ENCODE measurements around the gene GLP2R. TPM values are rescaled to one million over a fixed set of nuclear protein-coding genes. Genes with fewer than 3 reads are reported as not detected.

GLP2R gene
- total and polyA plus RNA-seq, 9 donors: 0.18 to 3.4 (median 0.57) TPM

- Histone ChIP-seq H3K9me3 (no peaks in the 10 kb centered on the region), H3K4me1 (ENCODE audit: insufficient read depth) (peaks cover 1% of the 10 kb centered on the region), H3K27ac (no peak overlapping the region), H3K27me3 (no peaks in the 10 kb centered on the region), H3K36me3 (no peaks in the 10 kb centered on the region), H3K4me3 (no peak overlapping the region)
- intact Hi-C loops (cut with DNase I): loop anchor here in 2 of 4 donors (5.0 to 10.0 kb wide), 2 partner anchors 685 to 687 kb away; no protein-coding TSS in a partner anchor
- 55 to 83% (median 60%) methylated on average over 8 of the region's 8 CpGs for WGBS, 3 donors
- TF ChIP-seq CTCF (IDR thresholded peaks at IDR 0.05) (no peak), POLR2A (IDR thresholded peaks at IDR 0.05) (no peak), EP300 (IDR thresholded peaks at IDR 0.05) (no peak)
- no peak for DNase-seq
Observed at GRCh38 chr17:9929871-9930270, 104.1 kb downstream of the GLP2R start.

GRCh38 chr17:9931144-9931741 is 105.5 kb downstream of the GLP2R start:
- WGBS, 3 donors: 72 to 84% (median 76%) methylated on average over 12 of the region's 12 CpGs
- no peak for DNase-seq
- TF ChIP-seq POLR2A (IDR thresholded peaks at IDR 0.05): no peak
- TF ChIP-seq CTCF (IDR thresholded peaks at IDR 0.05): no peak
- no peak for TF ChIP-seq EP300 (IDR thresholded peaks at IDR 0.05)
- no peaks in the 10 kb centered on the region for H3K9me3 ChIP-seq
- no peaks in the 10 kb centered on the region for H3K27me3 ChIP-seq
- H3K4me3 ChIP-seq: no peak overlapping the region
- H3K27ac ChIP-seq: no peak overlapping the region
- intact Hi-C loops (cut with DNase I): loop anchor here in 1 of 4 donors (10.0 kb wide), 1 partner anchor 684 kb away; no protein-coding TSS in a partner anchor
- no peaks in the 10 kb centered on the region for H3K4me1 ChIP-seq (ENCODE audit: insufficient read depth)
- H3K36me3 ChIP-seq: no peaks in the 10 kb centered on the region

GRCh38 chr17:9932491-9932890 is 106.8 kb downstream of the GLP2R start:
- H3K36me3 ChIP-seq: no peaks in the 10 kb centered on the region

GRCh38 chr17:9934331-9934730 is 108.6 kb downstream of the GLP2R start:
- H3K27ac ChIP-seq: no peak overlapping the region
- TF ChIP-seq POLR2A (IDR thresholded peaks at IDR 0.05): no peak
- no peak for TF ChIP-seq CTCF (IDR thresholded peaks at IDR 0.05)
- no peak for TF ChIP-seq EP300 (IDR thresholded peaks at IDR 0.05)
- DNase-seq: no peak
- 85 to 86% (median 86%) methylated on average over 7 of the region's 7 CpGs for WGBS, 3 donors
- H3K4me1 ChIP-seq (ENCODE audit: insufficient read depth): peaks cover 4% of the 10 kb centered on the region
- no peaks in the 10 kb centered on the region for H3K27me3 ChIP-seq
- no peak overlapping the region for H3K4me3 ChIP-seq
- no peaks in the 10 kb centered on the region for H3K36me3 ChIP-seq
- no peaks in the 10 kb centered on the region for H3K9me3 ChIP-seq
- intact Hi-C loops (cut with DNase I): loop anchor here in 1 of 4 donors (10.0 kb wide), 1 partner anchor 680 kb away; no protein-coding TSS in a partner anchor

More at GRCh38 chr17:9932491-9932890, 106.8 kb downstream of the GLP2R start:
- Histone ChIP-seq H3K27ac (no peak overlapping the region), H3K4me3 (no peak overlapping the region), H3K4me1 (ENCODE audit: insufficient read depth) (peaks cover 4% of the 10 kb centered on the region), H3K9me3 (no peaks in the 10 kb centered on the region), H3K27me3 (no peaks in the 10 kb centered on the region)
- intact Hi-C loops (cut with DNase I): loop anchor here in 1 of 4 donors (10.0 kb wide), 1 partner anchor 682 kb away; no protein-coding TSS in a partner anchor
- 71 to 87% (median 75%) methylated on average over 2 of the region's 2 CpGs for WGBS, 3 donors
- no peak for DNase-seq
- TF ChIP-seq EP300 (IDR thresholded peaks at IDR 0.05) (no peak), POLR2A (IDR thresholded peaks at IDR 0.05) (no peak), CTCF (IDR thresholded peaks at IDR 0.05) (no peak)
